Measurements from ENCODE around the gene PCDH18. TPM values are rescaled to one million over a fixed set of nuclear protein-coding genes. Genes with fewer than 3 reads are reported as not detected.

Gene PCDH18
- total RNA-seq, 1 donor, result 191 TPM

GRCh38 chr4:137526681-137527080, 5.6 kb downstream of the PCDH18 start:
- Histone ChIP-seq H3K4me2 (ENCODE audit: insufficient read depth, low read length) (peak overlapping the region; percentile 96), H3K36me3 (ENCODE audit: insufficient read depth, low read length) (peaks cover 50% of the 10 kb centered on the region), H3K79me2 (ENCODE audit: insufficient read depth, low read length) (peaks cover 82% of the 10 kb centered on the region), H2AFZ (ENCODE audit: low read length) (no peak overlapping the region), H3K27ac (ENCODE audit: low read depth, low read length) (no peak overlapping the region), H3K27me3 (ENCODE audit: insufficient read depth, low read length) (no peaks in the 10 kb centered on the region), H3K4me3 (ENCODE audit: insufficient read depth, low read length) (no peak overlapping the region), H4K20me1 (ENCODE audit: insufficient read depth, low read length) (no peaks in the 10 kb centered on the region), H3K4me1 (ENCODE audit: insufficient read depth, low read length) (peaks cover 62% of the 10 kb centered on the region), H3K9me3 (ENCODE audit: low read depth, low read length) (no peaks in the 10 kb centered on the region)
- no peak for TF ChIP-seq CTCF (IDR thresholded peaks at IDR 0.05; ENCODE audit: extremely low read depth, low read depth, low read length)
- DNase-seq (ENCODE audit: insufficient read length, low spot score, missing footprints), result no peak

GRCh38 chr4:137524725-137525369, 7.4 kb downstream of the PCDH18 start:
- H3K27me3 ChIP-seq (ENCODE audit: insufficient read depth, low read length), result no peaks in the 10 kb centered on the region
- no peak for DNase-seq (ENCODE audit: insufficient read length, low spot score, missing footprints)
- H3K4me2 ChIP-seq (ENCODE audit: insufficient read depth, low read length), result peak overlapping the region; percentile 54
- H3K36me3 ChIP-seq (ENCODE audit: insufficient read depth, low read length), result peaks cover 64% of the 10 kb centered on the region
- H3K9me3 ChIP-seq (ENCODE audit: low read depth, low read length), result no peaks in the 10 kb centered on the region
- no peak overlapping the region for H3K4me3 ChIP-seq (ENCODE audit: insufficient read depth, low read length)
- no peak for TF ChIP-seq CTCF (IDR thresholded peaks at IDR 0.05; ENCODE audit: extremely low read depth, low read depth, low read length)
- H2AFZ ChIP-seq (ENCODE audit: low read length), result no peak overlapping the region
- H3K79me2 ChIP-seq (ENCODE audit: insufficient read depth, low read length), result peaks cover 70% of the 10 kb centered on the region
- H3K4me1 ChIP-seq (ENCODE audit: insufficient read depth, low read length), result peaks cover 61% of the 10 kb centered on the region
- no peaks in the 10 kb centered on the region for H4K20me1 ChIP-seq (ENCODE audit: insufficient read depth, low read length)
- H3K27ac ChIP-seq (ENCODE audit: low read depth, low read length), result peak overlapping the region; percentile 50

- Histone ChIP-seq H3K9me3 (ENCODE audit: low read depth, low read length) (no peaks in the 10 kb centered on the region), H3K4me1 (ENCODE audit: insufficient read depth, low read length) (peaks cover 59% of the 10 kb centered on the region), H4K20me1 (ENCODE audit: insufficient read depth, low read length) (no peaks in the 10 kb centered on the region), H3K79me2 (ENCODE audit: insufficient read depth, low read length) (peaks cover 55% of the 10 kb centered on the region), H3K4me2 (ENCODE audit: insufficient read depth, low read length) (no peak overlapping the region), H3K27ac (ENCODE audit: low read depth, low read length) (no peak overlapping the region), H3K4me3 (ENCODE audit: insufficient read depth, low read length) (no peak overlapping the region), H3K27me3 (ENCODE audit: insufficient read depth, low read length) (no peaks in the 10 kb centered on the region), H3K36me3 (ENCODE audit: insufficient read depth, low read length) (peaks cover 56% of the 10 kb centered on the region), H2AFZ (ENCODE audit: low read length) (no peak overlapping the region)
- no peak for TF ChIP-seq CTCF (IDR thresholded peaks at IDR 0.05; ENCODE audit: extremely low read depth, low read depth, low read length)
- no peak for DNase-seq (ENCODE audit: insufficient read length, low spot score, missing footprints)
Measured at GRCh38 chr4:137523329-137523728, 9.0 kb downstream of the PCDH18 start.

- H3K9me3 ChIP-seq (ENCODE audit: low read depth, low read length), result no peaks in the 10 kb centered on the region
- H3K27me3 ChIP-seq (ENCODE audit: insufficient read depth, low read length), result no peaks in the 10 kb centered on the region
- peaks cover 34% of the 10 kb centered on the region for H3K79me2 ChIP-seq (ENCODE audit: insufficient read depth, low read length)
- no peaks in the 10 kb centered on the region for H4K20me1 ChIP-seq (ENCODE audit: insufficient read depth, low read length)
- H3K36me3 ChIP-seq (ENCODE audit: insufficient read depth, low read length), result peaks cover 33% of the 10 kb centered on the region
- peaks cover 40% of the 10 kb centered on the region for H3K4me1 ChIP-seq (ENCODE audit: insufficient read depth, low read length)
- no peak overlapping the region for H3K4me2 ChIP-seq (ENCODE audit: insufficient read depth, low read length)
- no peak for DNase-seq (ENCODE audit: insufficient read length, low spot score, missing footprints)
- no peak overlapping the region for H2AFZ ChIP-seq (ENCODE audit: low read length)
- H3K27ac ChIP-seq (ENCODE audit: low read depth, low read length), result no peak overlapping the region
- no peak overlapping the region for H3K4me3 ChIP-seq (ENCODE audit: insufficient read depth, low read length)
- TF ChIP-seq CTCF (IDR thresholded peaks at IDR 0.05; ENCODE audit: extremely low read depth, low read depth, low read length), result no peak
Measured at GRCh38 chr4:137521053-137521452, 11.2 kb downstream of the PCDH18 start.

Measured in osteoblast (primary cell).